WTC11 (cell line): ENCODE results near the gene COLGALT1.
A peak's percentile ranks its signal among the peaks of the same experiment; 100 is the strongest.

Source experiments
- CREM ChIP-seq: sonication (generic); formaldehyde crosslinking; IDR thresholded peaks from 2 replicates; pipeline ENCODE4 v1.8.1; 2022; ENCODE audit warnings: mild to moderate bottlenecking, missing genetic modification reagents, moderate library complexity
- CTCF ChIP-seq: fragments of 200-600 bp; IDR thresholded peaks from 2 replicates; pipeline ENCODE4 v1.8.0; 2022; ENCODE audit warnings: antibody characterized with exemption
- FOXK1 ChIP-seq: sonication (generic); formaldehyde crosslinking; IDR thresholded peaks from 2 replicates; pipeline ENCODE4 v1.8.0; 2022; ENCODE audit warnings: mild to moderate bottlenecking, moderate library complexity, missing genetic modification reagents
- NFATC4 ChIP-seq: fragments of 250-450 bp; sonication (Bioruptor Pico); IDR thresholded peaks from 2 replicates; pipeline ENCODE4 v1.9.0; 2021; ENCODE audit warnings: mild to moderate bottlenecking
- NR3C1 ChIP-seq: sonication (generic); formaldehyde crosslinking; conservative IDR thresholded peaks from 2 replicates; pipeline ENCODE4 v1.8.1; 2023; ENCODE audit warnings: low read depth, mild to moderate bottlenecking, missing genetic modification reagents
- OVOL2 ChIP-seq: fragments of 250-450 bp; sonication (Bioruptor Pico); IDR thresholded peaks from 2 replicates; pipeline ENCODE4 v1.9.0; 2021; ENCODE audit warnings: mild to moderate bottlenecking, borderline replicate concordance
- SMAD4 ChIP-seq: sonication (generic); formaldehyde crosslinking; IDR thresholded peaks from 2 replicates; pipeline ENCODE4 v1.8.0; 2022; ENCODE audit warnings: mild to moderate bottlenecking, missing genetic modification reagents
- SP1 ChIP-seq: sonication (generic); formaldehyde crosslinking; conservative IDR thresholded peaks from 2 replicates; pipeline ENCODE4 v1.8.1; 2022; ENCODE audit warnings: missing genetic modification reagents
- ZNF423 ChIP-seq: fragments of 250-450 bp; sonication (Bioruptor Pico); IDR thresholded peaks from 2 replicates; pipeline ENCODE4 v2.1.2; 2022; ENCODE audit warnings: mild to moderate bottlenecking, moderate library complexity
- ZNF671 ChIP-seq: fragments of 250-450 bp; sonication (Bioruptor Pico); IDR thresholded peaks from 2 replicates; pipeline ENCODE4 v1.8.0; 2021; ENCODE audit warnings: mild to moderate bottlenecking
- TF ChIP-seq, protein P1 (sequence below): sonication (generic); formaldehyde crosslinking; IDR thresholded peaks from 2 replicates; pipeline ENCODE4 v1.8.0; 2022; ENCODE audit warnings: missing genetic modification reagents
- TF ChIP-seq, protein P2 (sequence below): sonication (generic); formaldehyde crosslinking; IDR thresholded peaks from 2 replicates; pipeline ENCODE4 v1.8.0; 2023; ENCODE audit warnings: mild to moderate bottlenecking, missing genetic modification reagents
- TF ChIP-seq, protein P3 (sequence below): sonication (generic); formaldehyde crosslinking; IDR thresholded peaks from 2 replicates; pipeline ENCODE4 v1.8.1; 2022; ENCODE audit warnings: low read depth, mild to moderate bottlenecking, moderate library complexity, missing genetic modification reagents, borderline replicate concordance

DNA sequence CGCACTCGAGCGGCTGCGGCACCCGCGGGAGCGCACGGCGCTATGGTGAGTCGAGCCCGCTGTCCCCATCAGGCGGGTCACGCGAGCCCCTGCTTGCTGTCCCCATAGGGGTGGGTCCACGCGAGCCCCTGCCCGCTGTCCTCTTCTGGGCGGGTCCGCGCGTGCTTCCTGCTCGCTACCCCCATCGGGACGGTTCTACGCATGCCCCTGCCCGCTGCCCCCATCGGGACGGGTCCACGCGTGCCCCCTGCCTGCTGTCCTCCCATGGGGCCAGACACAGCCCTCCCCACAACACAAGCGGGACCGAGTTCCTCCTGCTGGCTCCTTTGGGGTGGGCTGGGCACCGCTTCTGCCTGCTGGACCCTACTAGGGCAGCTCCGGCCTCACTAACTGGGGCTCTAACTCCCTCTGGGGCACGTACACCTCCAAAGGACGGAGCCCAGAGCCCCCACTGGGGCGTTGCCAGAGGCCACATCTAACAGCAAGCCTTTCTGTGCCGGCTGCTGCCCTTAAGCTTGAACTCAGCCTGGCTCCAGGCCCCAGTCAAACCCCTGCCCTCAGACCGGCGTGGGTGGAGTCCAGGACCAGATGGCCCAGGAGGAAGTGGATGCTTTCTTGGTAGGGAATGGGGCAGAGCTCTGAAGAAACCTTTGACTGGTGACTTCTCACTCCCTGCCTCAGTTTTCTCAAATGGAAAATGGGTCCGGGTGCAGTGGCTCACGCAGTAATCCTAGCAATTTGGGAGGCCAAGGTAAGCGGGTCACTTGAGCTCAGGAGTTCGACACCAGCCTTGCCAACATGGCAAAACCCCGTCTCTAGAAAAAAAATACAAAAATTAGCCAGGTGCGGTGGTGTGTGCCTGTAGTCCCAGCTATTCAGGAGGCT, 722 bp downstream of the COLGALT1 start:
- TF ChIP-seq CTCF (no peak), NFATC4 (no peak), OVOL2 (CRISPR knock-in tag) (no peak), CREM (CRISPR knock-in tag) (no peak), SP1 (CRISPR knock-in tag) (no peak; the same call in 1 of the 2 replicates), NR3C1 (CRISPR knock-in tag) (no peak), ZNF671 (CRISPR knock-in tag) (no peak), ZNF423 (CRISPR knock-in tag) (no peak), SMAD4 (CRISPR knock-in tag) (no peak), FOXK1 (CRISPR knock-in tag) (0 out of 2 replicates have a peak, but pooled peaks have one; percentile 18)
- TF ChIP-seq, protein P1, sequence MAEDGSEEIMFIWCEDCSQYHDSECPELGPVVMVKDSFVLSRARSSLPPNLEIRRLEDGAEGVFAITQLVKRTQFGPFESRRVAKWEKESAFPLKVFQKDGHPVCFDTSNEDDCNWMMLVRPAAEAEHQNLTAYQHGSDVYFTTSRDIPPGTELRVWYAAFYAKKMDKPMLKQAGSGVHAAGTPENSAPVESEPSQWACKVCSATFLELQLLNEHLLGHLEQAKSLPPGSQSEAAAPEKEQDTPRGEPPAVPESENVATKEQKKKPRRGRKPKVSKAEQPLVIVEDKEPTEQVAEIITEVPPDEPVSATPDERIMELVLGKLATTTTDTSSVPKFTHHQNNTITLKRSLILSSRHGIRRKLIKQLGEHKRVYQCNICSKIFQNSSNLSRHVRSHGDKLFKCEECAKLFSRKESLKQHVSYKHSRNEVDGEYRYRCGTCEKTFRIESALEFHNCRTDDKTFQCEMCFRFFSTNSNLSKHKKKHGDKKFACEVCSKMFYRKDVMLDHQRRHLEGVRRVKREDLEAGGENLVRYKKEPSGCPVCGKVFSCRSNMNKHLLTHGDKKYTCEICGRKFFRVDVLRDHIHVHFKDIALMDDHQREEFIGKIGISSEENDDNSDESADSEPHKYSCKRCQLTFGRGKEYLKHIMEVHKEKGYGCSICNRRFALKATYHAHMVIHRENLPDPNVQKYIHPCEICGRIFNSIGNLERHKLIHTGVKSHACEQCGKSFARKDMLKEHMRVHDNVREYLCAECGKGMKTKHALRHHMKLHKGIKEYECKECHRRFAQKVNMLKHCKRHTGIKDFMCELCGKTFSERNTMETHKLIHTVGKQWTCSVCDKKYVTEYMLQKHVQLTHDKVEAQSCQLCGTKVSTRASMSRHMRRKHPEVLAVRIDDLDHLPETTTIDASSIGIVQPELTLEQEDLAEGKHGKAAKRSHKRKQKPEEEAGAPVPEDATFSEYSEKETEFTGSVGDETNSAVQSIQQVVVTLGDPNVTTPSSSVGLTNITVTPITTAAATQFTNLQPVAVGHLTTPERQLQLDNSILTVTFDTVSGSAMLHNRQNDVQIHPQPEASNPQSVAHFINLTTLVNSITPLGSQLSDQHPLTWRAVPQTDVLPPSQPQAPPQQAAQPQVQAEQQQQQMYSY, result 0 out of 2 replicates have a peak, but pooled peaks have one; percentile 13
- TF ChIP-seq, protein P2, sequence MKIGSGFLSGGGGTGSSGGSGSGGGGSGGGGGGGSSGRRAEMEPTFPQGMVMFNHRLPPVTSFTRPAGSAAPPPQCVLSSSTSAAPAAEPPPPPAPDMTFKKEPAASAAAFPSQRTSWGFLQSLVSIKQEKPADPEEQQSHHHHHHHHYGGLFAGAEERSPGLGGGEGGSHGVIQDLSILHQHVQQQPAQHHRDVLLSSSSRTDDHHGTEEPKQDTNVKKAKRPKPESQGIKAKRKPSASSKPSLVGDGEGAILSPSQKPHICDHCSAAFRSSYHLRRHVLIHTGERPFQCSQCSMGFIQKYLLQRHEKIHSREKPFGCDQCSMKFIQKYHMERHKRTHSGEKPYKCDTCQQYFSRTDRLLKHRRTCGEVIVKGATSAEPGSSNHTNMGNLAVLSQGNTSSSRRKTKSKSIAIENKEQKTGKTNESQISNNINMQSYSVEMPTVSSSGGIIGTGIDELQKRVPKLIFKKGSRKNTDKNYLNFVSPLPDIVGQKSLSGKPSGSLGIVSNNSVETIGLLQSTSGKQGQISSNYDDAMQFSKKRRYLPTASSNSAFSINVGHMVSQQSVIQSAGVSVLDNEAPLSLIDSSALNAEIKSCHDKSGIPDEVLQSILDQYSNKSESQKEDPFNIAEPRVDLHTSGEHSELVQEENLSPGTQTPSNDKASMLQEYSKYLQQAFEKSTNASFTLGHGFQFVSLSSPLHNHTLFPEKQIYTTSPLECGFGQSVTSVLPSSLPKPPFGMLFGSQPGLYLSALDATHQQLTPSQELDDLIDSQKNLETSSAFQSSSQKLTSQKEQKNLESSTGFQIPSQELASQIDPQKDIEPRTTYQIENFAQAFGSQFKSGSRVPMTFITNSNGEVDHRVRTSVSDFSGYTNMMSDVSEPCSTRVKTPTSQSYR (CRISPR knock-in tag), result no peak
- TF ChIP-seq, protein P3, sequence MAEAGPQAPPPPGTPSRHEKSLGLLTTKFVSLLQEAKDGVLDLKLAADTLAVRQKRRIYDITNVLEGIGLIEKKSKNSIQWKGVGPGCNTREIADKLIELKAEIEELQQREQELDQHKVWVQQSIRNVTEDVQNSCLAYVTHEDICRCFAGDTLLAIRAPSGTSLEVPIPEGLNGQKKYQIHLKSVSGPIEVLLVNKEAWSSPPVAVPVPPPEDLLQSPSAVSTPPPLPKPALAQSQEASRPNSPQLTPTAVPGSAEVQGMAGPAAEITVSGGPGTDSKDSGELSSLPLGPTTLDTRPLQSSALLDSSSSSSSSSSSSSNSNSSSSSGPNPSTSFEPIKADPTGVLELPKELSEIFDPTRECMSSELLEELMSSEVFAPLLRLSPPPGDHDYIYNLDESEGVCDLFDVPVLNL (CRISPR knock-in tag), result no peak
